Activated B cell treated with CpG ODN at 0.5 μM for 24 hours (primary cell): Measurements from ENCODE around the gene ICA1. TPM values are rescaled to one million over a fixed set of nuclear protein-coding genes. Genes with fewer than 3 reads are reported as not detected.

Experiments used
- ATAC-seq: fragments of 200-7000 bp; cut with Tn5 transposase; one replicate; pipeline ENCODE4 v1.10.0; 2021; ENCODE audit warnings: low read depth, mild to moderate bottlenecking, moderate library complexity
- CTCF ChIA-PET: fragments of 350-600 bp; sonication (Branson Sonifier 250); formaldehyde crosslinking; loops from one replicate; lab custom pipeline; 2021; ENCODE audit warnings: antibody characterized with exemption; lab: Charles Lee
- POLR2A ChIA-PET: fragments of 350-600 bp; sonication (Branson Sonifier 250); formaldehyde crosslinking; loops from one replicate; lab custom pipeline; 2021; ENCODE audit warnings: antibody characterized with exemption; lab: Charles Lee
- DNase-seq: peaks from one replicate; pipeline ENCODE4 v3.0.0; 2022
- H3K27ac Mint-ChIP-seq: one replicate; pipeline ENCODE4 v1.8.0; 2020; ENCODE audit warnings: mixed read lengths
- H3K27me3 Mint-ChIP-seq: one replicate; pipeline ENCODE4 v1.8.0; 2021; ENCODE audit warnings: mixed read lengths
- H3K36me3 Mint-ChIP-seq: one replicate; pipeline ENCODE4 v1.8.0; 2021; ENCODE audit warnings: low read depth, mixed read lengths
- H3K4me1 Mint-ChIP-seq: one replicate; pipeline ENCODE4 v1.8.0; 2021; ENCODE audit warnings: mixed read lengths
- H3K4me3 Mint-ChIP-seq: one replicate; pipeline ENCODE4 v1.8.0; 2020; ENCODE audit warnings: mild to moderate bottlenecking, mixed read lengths
- H3K9me3 Mint-ChIP-seq: one replicate; pipeline ENCODE4 v1.8.0; 2020; ENCODE audit warnings: mixed read lengths
- CTCF ChIP-seq: fragments of 200-600 bp; IDR thresholded peaks from one replicate; pipeline ENCODE4 v1.8.0; 2022; ENCODE audit warnings: antibody characterized with exemption, mild to moderate bottlenecking
- intact Hi-C: fragments of 100-400 bp; cut with micrococcal nuclease; formaldehyde crosslinking; loops from one replicate; pipeline ENCODE4 v1.15.1; 2024
- total RNA-seq: library from RNA; stranded (reverse); gene quantifications from 2 replicates; pipeline ENCODE4 v1.2.3, GENCODE V29; 2022

ICA1 gene
- total RNA-seq, 1 donor from 2014 or later: not detected

DNA sequence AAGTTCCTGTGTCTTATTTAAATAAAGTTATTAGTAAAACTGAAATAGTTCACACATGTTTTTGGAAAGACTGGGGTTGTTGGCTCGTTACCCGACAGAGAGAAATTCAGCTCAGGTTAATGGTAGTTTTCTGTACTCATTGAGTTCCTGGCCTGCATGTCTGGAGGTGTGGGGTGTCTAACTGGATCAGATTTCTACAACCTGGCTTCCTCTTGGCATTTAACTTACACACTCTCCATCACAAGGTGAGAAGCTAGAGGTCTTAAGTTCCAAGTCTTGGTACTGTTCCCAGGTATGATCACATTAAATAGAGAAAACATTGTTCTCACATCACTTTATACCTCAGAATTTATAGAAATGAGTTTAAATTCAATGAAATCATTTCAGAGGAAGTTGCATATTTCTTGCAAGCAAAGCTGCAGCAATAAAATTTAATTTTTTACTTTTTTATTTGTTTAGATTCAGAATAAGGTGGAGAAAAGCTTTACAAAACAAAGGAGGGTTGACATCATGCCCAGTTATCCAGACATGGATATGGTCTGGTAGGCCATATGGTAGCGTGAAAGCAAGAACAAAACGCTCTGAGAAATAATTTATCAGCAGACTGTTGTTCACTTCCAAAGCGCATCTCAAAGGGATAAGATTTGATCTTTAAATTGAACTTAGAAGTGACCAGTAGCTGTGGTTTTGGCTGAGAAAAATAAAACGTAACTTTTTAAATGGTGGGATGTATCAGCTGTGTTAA, 172.8 kb downstream of the ICA1 start:
- H3K4me1 Mint-ChIP-seq: no peaks in the 10 kb centered on the region
- no peaks in the 10 kb centered on the region for H3K27me3 Mint-ChIP-seq
- DNase-seq: no peak
- no peaks in the 10 kb centered on the region for H3K9me3 Mint-ChIP-seq
- ChIA-PET CTCF (no interaction called here), POLR2A (interaction anchor here (0.8 kb wide), 1 partner anchor 26 kb away, joined by 3 read pairs; no protein-coding TSS in a partner anchor)
- intact Hi-C loops: no loop called here
- peaks cover 45% of the 10 kb centered on the region for H3K36me3 Mint-ChIP-seq
- H3K27ac Mint-ChIP-seq: no peak overlapping the region
- TF ChIP-seq CTCF: no peak
- ATAC-seq: no peak
- no peak overlapping the region for H3K4me3 Mint-ChIP-seq

DNA sequence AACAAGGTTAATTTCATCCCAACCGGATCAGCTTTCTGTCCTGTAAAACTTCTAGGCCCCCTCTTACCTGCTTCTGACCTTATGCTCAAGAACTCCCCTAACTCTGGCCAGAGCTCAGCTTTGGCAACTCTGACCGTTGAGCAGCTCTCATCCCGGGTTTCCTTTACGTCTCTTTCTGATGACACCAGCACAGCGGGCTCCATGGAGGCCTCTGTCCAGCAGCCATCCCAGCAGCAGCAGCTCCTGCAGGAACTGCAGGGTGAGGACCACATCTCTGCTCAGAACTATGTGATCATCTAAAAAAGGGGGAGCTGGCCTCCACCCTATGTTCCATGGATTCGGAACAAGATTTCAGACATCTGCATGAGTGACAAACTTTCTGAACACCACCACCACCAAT, 175.7 kb downstream of the ICA1 start:
- Mint-ChIP-seq H3K27ac (no peak overlapping the region), H3K27me3 (no peaks in the 10 kb centered on the region), H3K4me1 (no peaks in the 10 kb centered on the region), H3K9me3 (no peaks in the 10 kb centered on the region), H3K36me3 (peaks cover 56% of the 10 kb centered on the region), H3K4me3 (no peak overlapping the region)
- intact Hi-C loops: no loop called here
- CTCF ChIA-PET: no interaction called here
- no peak for TF ChIP-seq CTCF
- POLR2A ChIA-PET: no interaction called here
- DNase-seq: no peak
- no peak for ATAC-seq

- ChIA-PET CTCF (interaction anchor here (1.0 kb wide), 2 partner anchors 17 to 105 kb away, joined by 3 to 5 read pairs; no protein-coding TSS in a partner anchor), POLR2A (no interaction called here)
- H3K27ac Mint-ChIP-seq: no peak overlapping the region
- no peak for ATAC-seq
- H3K36me3 Mint-ChIP-seq: peaks cover 56% of the 10 kb centered on the region
- intact Hi-C loops: no loop called here
- H3K4me3 Mint-ChIP-seq: no peak overlapping the region
- no peaks in the 10 kb centered on the region for H3K27me3 Mint-ChIP-seq
- TF ChIP-seq CTCF: no peak
- no peaks in the 10 kb centered on the region for H3K9me3 Mint-ChIP-seq
- no peaks in the 10 kb centered on the region for H3K4me1 Mint-ChIP-seq
- DNase-seq: no peak
These were observed 176.5 kb downstream of the ICA1 start for GRCh38 chr7:8085420-8085819.

GRCh38 chr7:8084836-8085235, 177.1 kb downstream of the ICA1 start:
- CTCF ChIA-PET: interaction anchor here (1.0 kb wide), 2 partner anchors 16 to 105 kb away, joined by 3 to 5 read pairs; no protein-coding TSS in a partner anchor
- H3K27me3 Mint-ChIP-seq: no peaks in the 10 kb centered on the region
- H3K9me3 Mint-ChIP-seq: no peaks in the 10 kb centered on the region
- no peak for TF ChIP-seq CTCF
- DNase-seq: no peak
- no peak for ATAC-seq
- H3K4me1 Mint-ChIP-seq: no peaks in the 10 kb centered on the region
- no peak overlapping the region for H3K4me3 Mint-ChIP-seq
- intact Hi-C loops: no loop called here
- POLR2A ChIA-PET: interaction anchor here (0.6 kb wide), 1 partner anchor 116 kb away, joined by 3 read pairs; the partner anchor contains the start of gene GLCCI1
- no peak overlapping the region for H3K27ac Mint-ChIP-seq
- H3K36me3 Mint-ChIP-seq: peaks cover 51% of the 10 kb centered on the region

DNA sequence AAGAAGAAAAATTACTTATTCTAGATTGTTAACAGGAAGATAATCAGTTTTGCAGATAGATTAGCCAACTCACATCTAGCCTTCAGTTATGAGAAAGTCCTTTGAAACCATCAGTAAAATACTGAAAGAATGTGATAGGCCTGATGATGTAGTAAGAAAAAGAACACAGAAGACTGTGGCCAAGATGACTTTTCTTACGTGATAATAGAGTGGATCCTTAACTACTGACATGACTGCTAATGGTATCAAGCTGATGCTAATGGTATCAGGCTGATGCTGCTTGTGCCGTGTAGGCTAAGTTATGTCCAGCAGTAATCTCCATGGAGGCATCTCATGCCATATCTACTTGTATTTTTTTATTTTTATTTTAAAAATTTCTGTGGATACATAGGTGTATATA, 179.2 kb downstream of the ICA1 start:
- Mint-ChIP-seq H3K36me3 (peaks cover 45% of the 10 kb centered on the region), H3K4me1 (no peaks in the 10 kb centered on the region), H3K4me3 (no peak overlapping the region), H3K27me3 (no peaks in the 10 kb centered on the region), H3K9me3 (peaks cover under 1% of the 10 kb centered on the region), H3K27ac (no peak overlapping the region)
- DNase-seq (no peak), ATAC-seq (no peak)
- TF ChIP-seq CTCF: no peak
- intact Hi-C loops: no loop called here
- CTCF ChIA-PET: no interaction called here
- POLR2A ChIA-PET: no interaction called here
